Mononuclear cell (primary cell): ENCODE data around the gene GALNT14. TPM values are rescaled to one million over a fixed set of nuclear protein-coding genes. Genes with fewer than 3 reads are reported as not detected.

ENCODE experiments used
- H3K27me3 ChIP-seq: 2 replicates; pipeline ENCODE4 v1.6.0; 2011; ENCODE audit warnings: low read length, control low read depth; ENCODE audit not compliant: insufficient read depth
- H3K4me1 ChIP-seq: 2 replicates; pipeline ENCODE4 v1.5.1; 2011; ENCODE audit warnings: mild to moderate bottlenecking, low read length, control low read depth; ENCODE audit not compliant: insufficient read depth
- H3K4me3 ChIP-seq: 2 replicates; pipeline ENCODE4 v1.5.1; 2011; ENCODE audit warnings: mild to moderate bottlenecking, low read length, moderate library complexity
- H3K9me3 ChIP-seq: 2 replicates; pipeline ENCODE4 v1.5.1; 2011; ENCODE audit warnings: low read depth, mild to moderate bottlenecking, control low read depth, low read length
- total RNA-seq: library from RNA; depleted of rRNA; stranded (reverse); fragments of >200 nt; gene quantifications from one replicate; pipeline ENCODE4 v1.2.3, GENCODE V29; 2012

Gene GALNT14
- total RNA-seq, 1 donor = 0.31 TPM

GRCh38 chr2:30979822-30980245 lies 158.4 kb downstream of the GALNT14 start:
- Histone ChIP-seq H3K4me3 (no peak overlapping the region), H3K27me3 (no peaks in the 10 kb centered on the region), H3K4me1 (no peaks in the 10 kb centered on the region), H3K9me3 (no peaks in the 10 kb centered on the region)

GRCh38 chr2:30978854-30979253 lies 159.4 kb downstream of the GALNT14 start:
- Histone ChIP-seq H3K4me3 (no peak overlapping the region), H3K4me1 (no peaks in the 10 kb centered on the region), H3K9me3 (no peaks in the 10 kb centered on the region), H3K27me3 (no peaks in the 10 kb centered on the region)

- Histone ChIP-seq H3K4me3 (no peak overlapping the region), H3K4me1 (no peaks in the 10 kb centered on the region), H3K9me3 (no peaks in the 10 kb centered on the region), H3K27me3 (no peaks in the 10 kb centered on the region)
Observed at GRCh38 chr2:30978044-30978443, 160.2 kb downstream of the GALNT14 start.

GRCh38 chr2:30975156-30975555 lies 163.1 kb downstream of the GALNT14 start:
- Histone ChIP-seq H3K4me3 (no peak overlapping the region), H3K9me3 (no peaks in the 10 kb centered on the region), H3K4me1 (no peaks in the 10 kb centered on the region), H3K27me3 (no peaks in the 10 kb centered on the region)

GRCh38 chr2:30974554-30974953 lies 163.7 kb downstream of the GALNT14 start:
- Histone ChIP-seq H3K9me3 (no peaks in the 10 kb centered on the region), H3K4me1 (no peaks in the 10 kb centered on the region), H3K4me3 (no peak overlapping the region), H3K27me3 (no peaks in the 10 kb centered on the region)

- H3K4me3 ChIP-seq = no peak overlapping the region
- H3K4me1 ChIP-seq = no peaks in the 10 kb centered on the region
- H3K9me3 ChIP-seq = no peaks in the 10 kb centered on the region
- no peaks in the 10 kb centered on the region for H3K27me3 ChIP-seq
Observed at GRCh38 chr2:30974092-30974491, 164.1 kb downstream of the GALNT14 start.

- no peaks in the 10 kb centered on the region for H3K4me1 ChIP-seq
- no peaks in the 10 kb centered on the region for H3K27me3 ChIP-seq
- H3K9me3 ChIP-seq = no peaks in the 10 kb centered on the region
- H3K4me3 ChIP-seq = no peak overlapping the region
Observed at GRCh38 chr2:30971231-30972025, 166.8 kb downstream of the GALNT14 start.

GRCh38 chr2:30968660-30969397 lies 169.4 kb downstream of the GALNT14 start:
- no peaks in the 10 kb centered on the region for H3K27me3 ChIP-seq
- no peaks in the 10 kb centered on the region for H3K9me3 ChIP-seq
- no peaks in the 10 kb centered on the region for H3K4me1 ChIP-seq
- no peak overlapping the region for H3K4me3 ChIP-seq

GRCh38 chr2:30966786-30967185 lies 171.5 kb downstream of the GALNT14 start:
- Histone ChIP-seq H3K4me1 (no peaks in the 10 kb centered on the region), H3K4me3 (no peak overlapping the region), H3K27me3 (no peaks in the 10 kb centered on the region), H3K9me3 (no peaks in the 10 kb centered on the region)

- Histone ChIP-seq H3K9me3 (no peaks in the 10 kb centered on the region), H3K4me3 (no peak overlapping the region), H3K27me3 (no peaks in the 10 kb centered on the region), H3K4me1 (no peaks in the 10 kb centered on the region)
Observed at GRCh38 chr2:30965022-30965531, 173.2 kb downstream of the GALNT14 start.

GRCh38 chr2:30964334-30965005 lies 173.8 kb downstream of the GALNT14 start:
- Histone ChIP-seq H3K9me3 (no peaks in the 10 kb centered on the region), H3K27me3 (no peaks in the 10 kb centered on the region), H3K4me1 (no peaks in the 10 kb centered on the region), H3K4me3 (no peak overlapping the region)

GRCh38 chr2:30963184-30963583 lies 175.1 kb downstream of the GALNT14 start:
- Histone ChIP-seq H3K4me1 (no peaks in the 10 kb centered on the region), H3K9me3 (no peaks in the 10 kb centered on the region), H3K4me3 (no peak overlapping the region), H3K27me3 (no peaks in the 10 kb centered on the region)

- Histone ChIP-seq H3K4me3 (no peak overlapping the region), H3K27me3 (no peaks in the 10 kb centered on the region), H3K9me3 (no peaks in the 10 kb centered on the region), H3K4me1 (no peaks in the 10 kb centered on the region)
Observed at GRCh38 chr2:30960213-30960612, 178.0 kb downstream of the GALNT14 start.

- Histone ChIP-seq H3K4me3 (no peak overlapping the region), H3K9me3 (no peaks in the 10 kb centered on the region), H3K27me3 (no peaks in the 10 kb centered on the region), H3K4me1 (no peaks in the 10 kb centered on the region)
Observed at GRCh38 chr2:30959653-30960052, 178.6 kb downstream of the GALNT14 start.

GRCh38 chr2:30958918-30959265 lies 179.3 kb downstream of the GALNT14 start:
- no peaks in the 10 kb centered on the region for H3K4me1 ChIP-seq
- H3K27me3 ChIP-seq = no peaks in the 10 kb centered on the region
- no peaks in the 10 kb centered on the region for H3K9me3 ChIP-seq
- no peak overlapping the region for H3K4me3 ChIP-seq
